Stimulated activated CD4-positive, alpha-beta T cell treated with anti-CD3 and anti-CD28 coated beads, Interleukin-12 subunit alpha, Interleukin-12 subunit beta, amount 100 ng/mL, for 4 hours (primary cell): Measurements from ENCODE around the gene F2RL3.
"Not testable (repeated sequence)": the region's sequence is repeated elsewhere in the genome, so short reads cannot be mapped to it uniquely, and the experiment has no call there.

Experiments
- DNase-seq: peaks from one replicate; pipeline ENCODE4 v3.0.0-alpha.2; 2020

Gene F2RL3

DNA sequence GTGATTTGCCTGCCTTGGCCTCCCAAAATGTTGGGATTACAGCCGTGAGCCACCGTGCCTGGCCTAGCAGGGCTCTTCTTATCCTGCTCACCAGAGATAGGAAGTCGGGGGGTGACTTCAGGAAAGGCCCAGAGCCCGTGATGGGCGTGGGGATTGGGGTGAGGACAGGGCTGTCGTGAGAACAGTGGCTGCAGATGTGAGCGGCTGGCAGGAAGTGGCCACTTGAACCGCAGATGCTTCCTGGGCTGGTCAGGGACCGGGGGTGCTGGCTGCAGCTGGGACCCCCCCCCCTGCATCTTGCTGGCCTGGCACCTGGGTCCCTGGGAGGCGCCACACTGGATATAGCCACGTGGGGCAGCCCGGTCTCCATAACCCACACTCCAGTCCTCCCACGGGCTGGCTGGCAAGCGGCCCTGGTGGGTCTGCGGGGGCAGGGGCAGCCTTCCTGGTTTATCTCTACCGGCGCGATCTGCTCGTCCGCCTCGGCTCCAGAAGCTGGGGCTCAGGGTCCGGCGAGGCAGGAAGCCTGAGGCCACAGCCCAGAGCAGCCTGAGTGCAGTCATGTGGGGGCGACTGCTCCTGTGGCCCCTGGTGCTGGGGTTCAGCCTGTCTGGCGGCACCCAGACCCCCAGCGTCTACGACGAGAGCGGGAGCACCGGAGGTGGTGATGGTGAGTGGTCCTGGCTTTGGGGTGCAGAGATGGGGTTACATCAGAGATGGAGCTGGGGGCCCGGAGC, at the start of gene F2RL3:
F2RL3 (plus strand) TSS at position 371 of the 737 bp plus-strand sequence; CDS start at position 562, 191 bp downstream.
- no peak for DNase-seq

GRCh38 chr19:16841391-16841926, 47.3 kb upstream of the F2RL3 start:
- no peak for DNase-seq

DNA sequence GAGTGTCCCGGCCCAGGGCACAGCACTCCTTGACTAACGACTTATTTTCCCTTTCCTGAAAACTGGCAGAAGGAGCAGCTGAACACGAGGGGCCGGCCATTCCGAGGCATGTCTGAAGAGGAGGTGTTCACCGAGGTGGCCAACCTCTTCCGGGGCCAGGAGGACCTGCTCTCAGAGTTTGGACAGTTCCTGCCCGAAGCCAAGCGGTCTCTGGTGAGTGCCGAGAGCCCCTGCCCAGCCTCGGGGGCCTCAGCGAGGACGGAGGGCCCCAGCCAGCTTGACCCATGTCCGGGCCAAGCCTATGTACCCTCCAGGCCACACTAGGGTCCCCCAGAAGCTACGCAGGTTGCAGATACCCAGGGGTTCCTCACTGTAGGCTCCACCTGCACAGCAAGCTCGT, 41.9 kb upstream of the F2RL3 start:
- no peak for DNase-seq

- DNase-seq: no peak
Observed at GRCh38 chr19:16847430-16847829, 41.4 kb upstream of the F2RL3 start.

DNA sequence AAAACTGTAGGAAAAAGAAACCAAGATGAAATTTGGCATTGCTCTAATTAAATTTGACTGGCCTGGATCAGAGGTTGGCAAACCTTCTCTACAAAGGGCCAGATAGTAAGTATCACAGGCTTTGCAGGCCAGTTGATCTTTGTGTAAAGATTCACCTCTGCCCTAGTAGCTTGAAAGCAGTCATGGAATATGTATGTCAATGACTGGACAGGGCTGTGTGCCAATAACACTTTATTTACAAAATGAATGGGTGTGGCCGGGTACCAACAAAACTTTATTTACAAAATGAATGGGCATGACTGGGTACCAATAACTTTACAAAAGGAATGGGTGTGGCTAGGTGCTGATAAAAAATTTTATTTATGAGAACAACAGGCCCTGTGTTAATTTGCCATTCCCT, 39.6 kb upstream of the F2RL3 start:
- DNase-seq: no peak

DNA sequence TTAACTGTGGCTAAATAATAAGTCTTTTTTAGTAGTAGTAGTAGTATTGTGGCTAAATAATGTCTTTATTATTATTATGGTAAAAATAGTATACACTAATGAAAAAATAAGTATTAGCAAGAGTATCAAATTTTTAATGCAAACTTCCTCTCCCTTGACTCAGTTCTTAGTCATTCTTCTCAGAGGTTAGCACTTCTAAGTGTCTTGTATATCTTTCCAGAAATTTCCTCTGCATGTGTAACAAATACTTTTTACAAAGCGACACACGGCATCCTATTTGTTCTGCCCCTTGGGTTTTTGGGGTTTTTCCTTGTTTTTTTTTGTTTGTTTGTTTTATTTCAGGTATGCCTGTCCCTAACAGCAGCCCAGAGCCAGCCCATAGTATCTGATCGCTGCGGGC, 38.7 kb upstream of the F2RL3 start:
- DNase-seq: no peak

GRCh38 chr19:16851031-16851712, 37.6 kb upstream of the F2RL3 start:
- DNase-seq: no peak

- DNase-seq: no peak
Observed at GRCh38 chr19:16853066-16853465, 35.7 kb upstream of the F2RL3 start.

GRCh38 chr19:16856091-16856490, 32.7 kb upstream of the F2RL3 start:
- DNase-seq: no peak

DNA sequence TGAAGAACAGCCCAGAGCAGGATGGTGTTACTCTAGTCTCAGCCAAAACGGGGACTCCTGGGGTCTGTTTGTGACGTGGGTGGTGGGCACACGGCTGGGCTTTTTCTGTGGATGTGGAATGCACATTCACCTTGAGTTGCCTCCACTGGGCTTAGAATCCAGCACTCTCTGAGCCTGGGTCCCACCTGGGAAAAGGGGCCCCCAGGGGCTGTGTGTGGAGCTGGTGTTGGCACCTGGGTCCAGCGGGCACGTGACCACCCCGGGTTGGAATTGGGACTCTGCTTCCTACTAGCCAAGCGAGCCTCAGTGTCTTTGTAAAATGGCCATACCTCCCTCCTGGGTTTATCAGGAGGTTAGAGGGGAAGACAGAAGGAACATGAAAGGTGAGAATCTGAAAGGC, 29.2 kb upstream of the F2RL3 start:
- DNase-seq: no peak

DNA sequence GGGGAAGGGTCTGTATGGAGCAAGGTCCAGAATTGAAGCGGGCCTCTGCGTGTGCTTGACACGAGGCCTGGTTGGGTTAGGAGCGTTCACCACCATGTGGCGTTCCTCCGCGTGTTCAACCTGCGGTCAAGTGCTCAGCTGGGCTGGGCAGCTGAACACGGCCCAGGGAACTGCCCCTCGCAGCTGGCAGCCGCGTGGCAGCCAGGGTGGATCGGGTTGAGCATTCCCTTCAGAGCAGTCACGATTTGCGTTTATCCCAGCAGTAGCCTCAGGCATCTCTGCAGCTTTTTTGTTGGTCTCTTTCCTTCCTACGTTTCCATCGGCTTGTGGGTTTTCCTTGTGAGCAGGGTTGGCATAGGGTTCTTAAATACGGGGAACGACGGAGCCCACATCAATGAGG, 28.7 kb upstream of the F2RL3 start:
- DNase-seq: no peak

GRCh38 chr19:16861011-16861410, 27.8 kb upstream of the F2RL3 start:
- DNase-seq: no peak

GRCh38 chr19:16861834-16862233, 27.0 kb upstream of the F2RL3 start:
- no peak for DNase-seq

GRCh38 chr19:16862826-16863415, 25.9 kb upstream of the F2RL3 start:
- no peak for DNase-seq

GRCh38 chr19:16867211-16867610, 21.6 kb upstream of the F2RL3 start:
- no peak for DNase-seq

GRCh38 chr19:16868423-16869130, 20.2 kb upstream of the F2RL3 start:
- no peak for DNase-seq

DNA sequence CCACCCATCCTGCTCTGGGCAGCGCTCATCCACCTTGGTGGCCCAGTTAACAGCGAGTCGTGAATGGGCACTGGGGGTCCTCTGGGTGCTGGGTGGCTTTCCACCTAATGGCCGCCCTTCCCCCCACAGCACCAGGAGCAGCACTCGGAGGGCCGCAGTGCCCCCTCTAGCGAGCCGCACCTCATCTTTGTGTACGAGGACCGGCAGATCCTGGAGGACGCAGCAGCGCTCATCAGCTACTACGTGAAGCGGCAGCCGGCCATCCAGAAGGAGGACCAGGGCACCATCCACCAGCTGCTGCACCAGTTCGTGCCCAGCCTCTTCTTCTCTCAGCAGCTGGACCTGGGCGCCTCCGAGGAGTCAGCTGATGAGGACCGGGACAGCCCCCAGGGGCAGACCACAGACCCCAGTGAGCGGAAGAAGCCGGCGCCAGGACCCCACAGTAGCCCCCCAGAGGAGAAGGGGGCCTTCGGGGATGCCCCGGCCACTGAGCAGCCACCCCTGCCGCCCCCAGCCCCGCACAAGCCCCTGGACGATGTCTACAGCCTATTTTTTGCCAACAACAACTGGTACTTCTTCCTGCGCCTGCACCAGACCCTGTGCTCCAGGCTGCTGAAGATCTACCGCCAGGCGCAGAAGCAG, 19.3 kb upstream of the F2RL3 start:
- DNase-seq: no peak

DNA sequence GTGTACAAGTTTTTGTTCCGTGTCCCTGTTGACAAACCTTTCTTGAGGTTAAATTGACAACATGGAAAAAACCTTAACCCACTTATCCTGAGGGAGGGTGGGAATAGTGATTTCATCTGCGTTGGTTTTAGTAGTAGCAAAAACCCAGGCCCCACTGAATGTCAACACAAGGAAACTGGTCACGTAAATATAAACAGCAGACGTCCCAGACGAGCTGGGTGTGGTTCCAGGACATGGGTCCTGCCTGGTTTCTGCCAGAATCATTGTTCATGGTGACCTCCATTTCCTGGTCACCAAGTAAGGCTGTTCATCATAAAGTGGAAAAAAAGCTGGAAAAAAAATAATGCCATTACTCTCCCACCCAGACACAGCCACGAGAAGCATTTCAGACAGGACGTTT, 16.9 kb upstream of the F2RL3 start:
- DNase-seq: no peak

DNA sequence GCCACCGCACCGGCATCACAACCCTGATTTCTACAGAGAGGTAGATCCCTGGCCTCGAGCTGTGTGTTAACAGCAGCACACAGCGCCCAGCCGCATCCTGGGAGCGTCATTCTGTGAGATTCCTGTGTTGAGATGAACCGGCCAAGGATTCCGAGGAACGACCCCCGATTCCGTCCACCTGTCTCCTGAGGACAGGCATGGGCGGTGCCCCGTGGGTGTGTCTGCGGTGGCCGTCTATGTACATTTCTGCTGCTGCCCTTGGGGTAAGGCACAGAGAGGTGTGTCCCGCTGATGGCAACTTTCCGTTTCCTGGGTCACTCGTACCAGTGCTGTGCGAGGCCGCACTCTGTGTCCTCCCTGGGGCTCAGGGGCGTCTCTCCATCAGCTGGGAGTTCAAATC, 16.1 kb upstream of the F2RL3 start:
- no peak for DNase-seq

- DNase-seq: no peak
Observed at GRCh38 chr19:16873594-16873993, 15.2 kb upstream of the F2RL3 start.

DNA sequence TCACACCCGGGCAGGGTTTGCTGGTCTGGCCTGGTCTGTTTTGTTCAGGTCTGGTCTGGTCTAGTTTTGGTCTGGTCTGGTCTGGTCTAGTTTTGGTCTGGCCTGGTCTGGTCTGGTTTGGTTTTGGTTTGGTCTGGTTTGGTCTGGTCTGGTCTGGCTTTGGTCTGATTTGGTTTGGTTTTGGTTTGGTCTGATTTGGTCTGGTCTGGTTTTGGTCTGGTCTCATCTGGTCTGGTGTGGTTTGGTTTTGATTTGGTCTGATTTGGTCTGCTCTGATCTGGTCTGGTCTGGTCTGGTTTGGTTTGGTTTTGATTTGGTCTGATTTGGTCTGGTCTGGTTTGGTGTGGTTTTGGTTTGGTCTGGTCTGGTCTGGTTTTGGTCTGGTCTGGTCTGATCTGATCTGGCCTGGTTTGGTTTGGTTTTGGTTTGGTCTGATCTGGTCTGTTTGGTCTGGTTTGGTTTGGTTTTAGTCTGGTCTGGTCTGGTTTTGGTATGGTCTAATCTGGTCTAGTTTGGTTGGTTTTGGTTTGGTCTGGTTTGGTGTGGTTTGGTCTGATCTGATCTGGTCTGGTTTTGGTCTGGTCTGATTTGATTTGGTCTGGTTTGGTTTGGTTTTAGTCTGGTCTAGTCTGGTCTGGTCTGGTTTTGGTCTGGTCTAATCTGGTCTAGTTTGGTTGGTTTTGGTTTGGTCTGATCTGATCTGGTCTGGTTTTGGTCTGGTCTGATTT, 14.4 kb upstream of the F2RL3 start:
- DNase-seq: no peak

DNA sequence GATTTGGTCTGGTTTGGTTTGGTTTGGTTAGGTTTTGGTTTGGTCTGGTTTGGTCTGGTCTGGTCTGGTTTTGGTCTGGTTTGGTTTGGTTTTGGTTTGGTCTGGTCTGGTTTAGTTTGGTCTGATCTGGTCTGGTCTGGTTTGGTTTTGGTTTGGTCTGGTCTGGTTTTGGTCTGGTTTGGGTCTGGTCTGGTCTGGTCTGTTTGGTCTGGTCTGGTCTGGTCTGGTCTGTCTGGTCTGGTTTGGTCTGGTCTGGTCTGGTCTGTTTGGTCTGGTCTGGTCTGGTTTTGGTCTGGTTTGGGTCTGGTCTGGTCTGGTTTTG, 13.9 kb upstream of the F2RL3 start:
- not testable (repeated sequence) for DNase-seq
